Upper lobe of left lung (tissue), 6 donors: ENCODE measurements around the gene BUB3. TPM values are rescaled to one million over a fixed set of nuclear protein-coding genes. Genes with fewer than 3 reads are reported as not detected.
A peak's percentile ranks its signal among the peaks of the same experiment; 100 is the strongest.

Source experiments
- ATAC-seq, 2 donors: fragments of 200-7000 bp; cut with Tn5 transposase; one replicate each; pipeline ENCODE4 v1.9.1; 2022; ENCODE audit warnings: mild to moderate bottlenecking in 2 of 2, moderate library complexity in 2 of 2; ENCODE audit not compliant: low FRiP score in 2 of 2
- DNase-seq, 2 donors: peaks; one replicate each; pipeline ENCODE4 v3.0.0-alpha.2; 2019 to 2020
- H3K27ac ChIP-seq, 4 donors: fragments of 200-600 bp; sonication (generic); one replicate each; pipeline ENCODE4 v1.5.1; 2016 to 2019
- H3K27me3 ChIP-seq, 4 donors: fragments of 200-600 bp; sonication (generic); one replicate each; pipeline ENCODE4 v1.5.1; 2017 to 2019
- H3K36me3 ChIP-seq, 4 donors: fragments of 200-600 bp; sonication (generic); one replicate each; pipeline ENCODE4 v1.5.1; 2016 to 2019
- H3K4me1 ChIP-seq, 4 donors: fragments of 200-600 bp; sonication (generic); one replicate each; pipeline ENCODE4 v1.5.1; 2018 to 2019
- H3K4me3 ChIP-seq, 4 donors: fragments of 200-600 bp; sonication (generic); one replicate each; pipeline ENCODE4 v1.5.1; 2017 to 2019; ENCODE audit warnings: mild to moderate bottlenecking in 2 of 4, moderate library complexity in 1 of 4
- H3K9me3 ChIP-seq, 4 donors: fragments of 200-600 bp; sonication (generic); one replicate each; pipeline ENCODE4 v1.5.1; 2018 to 2019
- CTCF ChIP-seq, 6 experiments: fragments of 450-650 bp in 4 of 6; fragments of 200-600 bp in 2 of 6; sonication (generic) in 2 of 6; IDR thresholded peaks; one replicate each; pipeline ENCODE4 v1.5.1; 2016 to 2019; ENCODE audit warnings: antibody characterized with exemption in 6 of 6
- EP300 ChIP-seq, 4 donors: sonication (generic); formaldehyde crosslinking; IDR thresholded peaks; one replicate each; pipeline ENCODE4 v1.5.1; 2017; ENCODE audit warnings: antibody characterized with exemption in 4 of 4, control low read depth in 2 of 4
- POLR2A ChIP-seq, 4 donors: fragments of 450-650 bp; IDR thresholded peaks; one replicate each; pipeline ENCODE4 v1.5.1; 2016 to 2017; ENCODE audit warnings: antibody characterized with exemption in 4 of 4, mild to moderate bottlenecking in 2 of 4
- POLR2AphosphoS5 ChIP-seq, 2 donors: sonication (generic); formaldehyde crosslinking; IDR thresholded peaks; one replicate each; pipeline ENCODE4 v1.5.1; 2017; ENCODE audit warnings: antibody characterized with exemption in 2 of 2
- WGBS, 2 donors: methylation state at CpG; one replicate each; pipeline ENCODE4 v1.1.5; 2017 to 2018; 5-methylcytosine and 5-hydroxymethylcytosine counted together
- total RNA-seq, 6 donors: library from RNA; depleted of rRNA in 4 of 6; stranded (reverse); fragments of >200 nt in 4 of 6; gene quantifications; one replicate each; pipeline versions ENCODE4 v1.1.0 to v1.2.1, GENCODE V29; 2016 to 2021
- donor health status: DM: no; HTN: no; CAD: no; lungs with moderate emphysema.
- donor health status: DM: no; HTN: yes; CAD: no; lungs with severe emphysema.

The BUB3 gene
- total RNA-seq, 6 donors from 2014 or later = 41.0 to 138 (median 52.4) TPM

GRCh38 chr10:123146894-123147634, 7.1 kb upstream of the BUB3 start:
- H3K4me1 ChIP-seq = peaks cover 38 to 77% (median 55%) of the 10 kb centered on the region in 4 donors

GRCh38 chr10:123147635-123148413, 6.4 kb upstream of the BUB3 start, which contains the start of gene HMX2:
TSS of gene HMX2 (plus strand) at chr10:123148136. CDS start at chr10:123148379, 243 bp downstream.
- TF ChIP-seq POLR2A (IDR thresholded peaks at IDR 0.05) (no peak), EP300 (IDR thresholded peaks at IDR 0.05) (no peak), POLR2AphosphoS5 (IDR thresholded peaks at IDR 0.05) (no peak), CTCF (IDR thresholded peaks at IDR 0.05) (no peak)
- H3K27me3 ChIP-seq = peaks cover 2 to 88% (median 61%) of the 10 kb centered on the region in 4 donors
- H3K4me1 ChIP-seq = peaks cover 38 to 70% (median 49%) of the 10 kb centered on the region in 4 donors
- H3K36me3 ChIP-seq = no peaks in the 10 kb centered on the region
- peak within 1 kb of the TSS in 3 of 4 donors; percentile 2 to 23 (median 12) for H3K4me3 ChIP-seq
- DNase-seq (peak in 1 of 2 donors; percentile 85), ATAC-seq (no peak)
- no peak within 1 kb of the TSS for H3K27ac ChIP-seq
- 0 to 2% methylated on average over 3 to 21 of the region's 64 CpGs for WGBS, 2 donors
- no peaks in the 10 kb centered on the region for H3K9me3 ChIP-seq

More at GRCh38 chr10:123146894-123147634, 7.1 kb upstream of the BUB3 start:
- no peak for ATAC-seq
- WGBS, 2 donors = 11 to 12% methylated on average over 13 to 24 of the region's 24 CpGs
- no peak for DNase-seq
- no peak for TF ChIP-seq CTCF (IDR thresholded peaks at IDR 0.05)
- no peak for TF ChIP-seq POLR2AphosphoS5 (IDR thresholded peaks at IDR 0.05)
- Histone ChIP-seq H3K27me3 (peaks cover 2 to 93% (median 68%) of the 10 kb centered on the region in 4 donors), H3K9me3 (no peaks in the 10 kb centered on the region), H3K36me3 (no peaks in the 10 kb centered on the region), H3K27ac (no peak overlapping the region), H3K4me3 (no peak overlapping the region)

- H3K9me3 ChIP-seq = no peaks in the 10 kb centered on the region
- peaks cover 2 to 83% (median 54%) of the 10 kb centered on the region in 4 donors for H3K27me3 ChIP-seq
- peak overlapping the region in 3 of 4 donors; percentile 2 to 23 (median 12) for H3K4me3 ChIP-seq
- ATAC-seq = no peak
- H3K27ac ChIP-seq = no peak overlapping the region
- no peaks in the 10 kb centered on the region for H3K36me3 ChIP-seq
- H3K4me1 ChIP-seq = peaks cover 38 to 66% (median 48%) of the 10 kb centered on the region in 4 donors
- whole genome bisulfite sequencing, 2 donors = 6 to 8% methylated on average over 17 to 49 of the region's 55 CpGs
- peak in 1 of 2 donors; percentile 80 for DNase-seq
- no peak for TF ChIP-seq POLR2A (IDR thresholded peaks at IDR 0.05)
- no peak for TF ChIP-seq POLR2AphosphoS5 (IDR thresholded peaks at IDR 0.05)
- TF ChIP-seq EP300 (IDR thresholded peaks at IDR 0.05) = no peak
- TF ChIP-seq CTCF (IDR thresholded peaks at IDR 0.05) = no peak
These were observed 5.6 kb upstream of the BUB3 start for GRCh38 chr10:123148414-123149161.

GRCh38 chr10:123149162-123149567, 5.0 kb upstream of the BUB3 start:
- TF ChIP-seq POLR2AphosphoS5 (IDR thresholded peaks at IDR 0.05) (no peak), POLR2A (IDR thresholded peaks at IDR 0.05) (no peak), CTCF (IDR thresholded peaks at IDR 0.05) (no peak), EP300 (IDR thresholded peaks at IDR 0.05) (no peak)
- H3K4me1 ChIP-seq = peaks cover 41 to 66% (median 48%) of the 10 kb centered on the region in 4 donors
- 7% methylated on average over 12 of the region's 12 CpGs for WGBS, 2 donors
- H3K9me3 ChIP-seq = no peaks in the 10 kb centered on the region
- no peak overlapping the region for H3K27ac ChIP-seq
- peaks cover 2 to 79% (median 51%) of the 10 kb centered on the region in 4 donors for H3K27me3 ChIP-seq
- H3K36me3 ChIP-seq = no peaks in the 10 kb centered on the region
- ATAC-seq = no peak
- no peak for DNase-seq
- peak overlapping the region in 3 of 4 donors; percentile 32 to 51 (median 42) for H3K4me3 ChIP-seq
